Peyer's patch (tissue), 4 donors: Measurements from ENCODE around the gene DCAF11. TPM values are rescaled to one million over a fixed set of nuclear protein-coding genes. Genes with fewer than 3 reads are reported as not detected.
A peak's percentile ranks its signal among the peaks of the same experiment; 100 is the strongest.

Source experiments
- DNase-seq, 3 donors: peaks; one replicate each; pipeline ENCODE4 v3.0.0-alpha.2; 2017 to 2019
- H3K27ac ChIP-seq, 4 donors: fragments of 200-600 bp; sonication (generic); one replicate each; pipeline ENCODE4 v1.5.1; 2016 to 2019
- H3K27me3 ChIP-seq, 2 donors: fragments of 200-600 bp; sonication (generic); one replicate each; pipeline ENCODE4 v1.5.1; 2019
- H3K36me3 ChIP-seq, 3 donors: fragments of 200-600 bp; sonication (generic); one replicate each; pipeline ENCODE4 v1.5.1; 2016 to 2019
- H3K4me1 ChIP-seq, 4 donors: fragments of 200-600 bp; sonication (generic); one replicate each; pipeline ENCODE4 v1.5.1; 2016 to 2019
- H3K4me3 ChIP-seq, 4 donors: fragments of 200-600 bp; sonication (generic); 1 replicate in 3 of 4; 2 replicates in 1 of 4; pipeline ENCODE4 v1.5.1; 2016 to 2019; ENCODE audit warnings: mild to moderate bottlenecking in 1 of 4
- H3K9me3 ChIP-seq, 4 donors: fragments of 200-600 bp; sonication (generic); one replicate each; pipeline ENCODE4 v1.5.1; 2016 to 2019; ENCODE audit warnings: mild to moderate bottlenecking in 1 of 4
- CTCF ChIP-seq, 6 experiments: fragments of 450-650 bp in 4 of 6; fragments of 200-600 bp in 2 of 6; sonication (generic) in 1 of 6; IDR thresholded peaks; one replicate each; pipeline ENCODE4 v1.5.1; 2017 to 2019; ENCODE audit warnings: antibody characterized with exemption in 6 of 6, mild to moderate bottlenecking in 3 of 6, moderate library complexity in 1 of 6
- POLR2A ChIP-seq, 2 donors: fragments of 450-650 bp; IDR thresholded peaks; one replicate each; pipeline ENCODE4 v1.5.1; 2017; ENCODE audit warnings: antibody characterized with exemption in 2 of 2, mild to moderate bottlenecking in 2 of 2, moderate library complexity in 2 of 2
- total RNA-seq, 4 donors: library from RNA; depleted of rRNA; stranded (reverse); fragments of >200 nt; gene quantifications; one replicate each; pipeline ENCODE4 v1.1.0, GENCODE V29; 2016

Gene DCAF11
- total RNA-seq, 4 donors from 2014 or later, result 113 to 214 (median 176) TPM

- TF ChIP-seq CTCF (IDR thresholded peaks at IDR 0.05) (no peak), POLR2A (IDR thresholded peaks at IDR 0.05) (no peak)
Measured at GRCh38 chr14:24086193-24086955, 28.2 kb upstream of the DCAF11 start.

GRCh38 chr14:24087004-24087403, 27.6 kb upstream of the DCAF11 start:
- TF ChIP-seq POLR2A (IDR thresholded peaks at IDR 0.05), result no peak
- no peak for TF ChIP-seq CTCF (IDR thresholded peaks at IDR 0.05)
- no peak for DNase-seq
- no peaks in the 10 kb centered on the region for H3K36me3 ChIP-seq
- no peak overlapping the region for H3K27ac ChIP-seq
- no peaks in the 10 kb centered on the region for H3K9me3 ChIP-seq
- H3K27me3 ChIP-seq, result no peaks in the 10 kb centered on the region
- H3K4me3 ChIP-seq, result no peak overlapping the region
- peaks cover 0 to 8% (median 4%) of the 10 kb centered on the region in 4 donors for H3K4me1 ChIP-seq

More at GRCh38 chr14:24086193-24086955, 28.2 kb upstream of the DCAF11 start:
- DNase-seq, result peak in 1 of 3 donors; percentile 7
- H3K9me3 ChIP-seq, result no peaks in the 10 kb centered on the region
- H3K36me3 ChIP-seq, result no peaks in the 10 kb centered on the region
- peaks cover 0 to 8% (median 5%) of the 10 kb centered on the region in 4 donors for H3K4me1 ChIP-seq
- H3K4me3 ChIP-seq, result no peak overlapping the region
- no peaks in the 10 kb centered on the region for H3K27me3 ChIP-seq
- H3K27ac ChIP-seq, result no peak overlapping the region

- no peak for TF ChIP-seq POLR2A (IDR thresholded peaks at IDR 0.05)
- no peak for TF ChIP-seq CTCF (IDR thresholded peaks at IDR 0.05)
- no peaks in the 10 kb centered on the region for H3K9me3 ChIP-seq
- no peak overlapping the region for H3K4me3 ChIP-seq
Measured at GRCh38 chr14:24088095-24088494, 26.5 kb upstream of the DCAF11 start.

GRCh38 chr14:24089890-24090289, 24.7 kb upstream of the DCAF11 start:
- DNase-seq, result no peak
- Histone ChIP-seq H3K4me1 (peaks cover 3 to 17% (median 11%) of the 10 kb centered on the region in 4 donors), H3K36me3 (no peaks in the 10 kb centered on the region)

More at GRCh38 chr14:24088095-24088494, 26.5 kb upstream of the DCAF11 start:
- Histone ChIP-seq H3K4me1 (peaks cover 0 to 10% (median 5%) of the 10 kb centered on the region in 4 donors), H3K27ac (no peak overlapping the region), H3K27me3 (no peaks in the 10 kb centered on the region), H3K36me3 (no peaks in the 10 kb centered on the region)
- peak in 1 of 3 donors; percentile 25 for DNase-seq

GRCh38 chr14:24092110-24092504, 22.5 kb upstream of the DCAF11 start:
- peaks cover 7 to 28% (median 15%) of the 10 kb centered on the region in 4 donors for H3K4me1 ChIP-seq
- peaks cover 0 to 7% (median 0%) of the 10 kb centered on the region in 3 donors for H3K36me3 ChIP-seq
- H3K27me3 ChIP-seq, result no peaks in the 10 kb centered on the region
- DNase-seq, result peak in 2 of 3 donors; percentile 62 to 79
- no peak overlapping the region for H3K4me3 ChIP-seq
- H3K27ac ChIP-seq, result peak overlapping the region in 3 of 4 donors; percentile 94 to 99 (median 98)
- no peaks in the 10 kb centered on the region for H3K9me3 ChIP-seq
- TF ChIP-seq CTCF (IDR thresholded peaks at IDR 0.05) (peak in 3 of 6 experiments; percentile 52 to 60 (median 57)), POLR2A (IDR thresholded peaks at IDR 0.05) (peak in 1 of 2 donors; percentile 63)

More at GRCh38 chr14:24089890-24090289, 24.7 kb upstream of the DCAF11 start:
- Histone ChIP-seq H3K4me3 (no peak overlapping the region), H3K27me3 (no peaks in the 10 kb centered on the region), H3K9me3 (no peaks in the 10 kb centered on the region), H3K27ac (no peak overlapping the region)
- TF ChIP-seq POLR2A (IDR thresholded peaks at IDR 0.05), result no peak
- TF ChIP-seq CTCF (IDR thresholded peaks at IDR 0.05), result no peak
